ENCODE data around the gene ATP6V1E1. TPM values are rescaled to one million over a fixed set of nuclear protein-coding genes. Genes with fewer than 3 reads are reported as not detected.

ATP6V1E1 gene
- total RNA-seq, 1 experiment from 2014 or later: 124 TPM

DNA sequence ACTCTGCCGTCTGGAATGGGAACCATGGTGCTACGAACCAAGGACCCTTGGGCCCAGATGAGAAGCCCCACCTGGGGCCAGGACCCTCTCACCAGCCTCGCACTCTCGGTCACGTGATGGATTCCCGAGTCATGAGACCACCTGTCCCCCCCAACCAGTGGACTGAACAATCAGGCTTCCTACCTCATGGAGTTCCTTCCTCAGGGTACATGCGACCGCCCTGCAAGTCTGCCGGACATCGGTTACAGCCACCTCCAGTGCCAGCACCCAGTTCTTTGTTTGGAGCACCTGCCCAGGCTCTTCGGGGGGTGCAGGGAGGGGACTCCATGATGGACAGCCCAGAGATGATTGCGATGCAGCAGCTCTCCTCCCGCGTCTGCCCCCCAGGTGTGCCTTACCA, 86.1 kb downstream of the ATP6V1E1 start:
- DNase-seq (ENCODE audit: low read depth): no peak

Other genes starting within 250 kb of the ATP6V1E1 start
- 1.3 and 1.5 TPM in 2 replicates for gene SLC25A18, start 65.3 kb downstream of the ATP6V1E1 start, total RNA-seq (2014; rRNA removed; shearing (Covaris generic))
- 58.8 and 61.3 TPM in 2 replicates for gene BCL2L13, start 10.0 kb upstream of the ATP6V1E1 start, total RNA-seq (2014; rRNA removed; shearing (Covaris generic))
- gene BID, start 145.7 kb upstream of the ATP6V1E1 start, total RNA-seq (2014; rRNA removed; shearing (Covaris generic)): 133 and 164 TPM in 2 replicates

All from Daoy (cell line).